Panc1 (cell line): ENCODE measurements around the gene RIMS1.

ENCODE experiments used
- CTCF ChIP-seq: fragments of 450-650 bp; IDR thresholded peaks from 2 replicates; pipeline ENCODE4 v1.5.1; 2017; ENCODE audit warnings: mild to moderate bottlenecking
- POLR2AphosphoS5 ChIP-seq: IDR thresholded peaks from 2 replicates; pipeline ENCODE4 v1.6.1; 2012; ENCODE audit warnings: mild to moderate bottlenecking, low read depth, low read length, moderate library complexity
- TCF7L2 ChIP-seq: IDR thresholded peaks from 2 replicates; pipeline ENCODE4 v1.6.1; 2011; ENCODE audit warnings: mild to moderate bottlenecking, low read depth, low read length, inconsistent platforms

- TF ChIP-seq CTCF (no peak), TCF7L2 (no peak), POLR2AphosphoS5 (no peak)
Measured at GRCh38 chr6:72389698-72390097, 503.3 kb downstream of the RIMS1 start.
